ENCODE data around the gene WRNIP1. TPM values are rescaled to one million over a fixed set of nuclear protein-coding genes. Genes with fewer than 3 reads are reported as not detected.

Gene WRNIP1
- total and polyA plus RNA-seq, 2 of the 4 experiments (the other 2 are of a cell fraction), result 43.7 to 47.1 TPM

GRCh38 chr6:2729921-2730320 lies 35.3 kb upstream of the WRNIP1 start:
- Histone ChIP-seq H3K56ac (ENCODE audit: extremely low read depth, insufficient read depth, low read length) (no peak overlapping the region), H3K23ac (ENCODE audit: low read depth, low read length) (no peak overlapping the region), H2AFZ (replicated peaks; ENCODE audit: low read length, poor library complexity) (no peak overlapping the region), H3K9me1 (ENCODE audit: insufficient read depth, low read length) (0 out of 2 replicates have a peak, but pooled peaks cover 9% of the 10 kb centered on the region), H3K79me1 (ENCODE audit: low read depth in 1 of 2, low read length in 2 of 2) (no peaks in the 10 kb centered on the region), H3K27me3 (ENCODE audit: control insufficient read depth, insufficient read depth, low read length) (no peaks in the 10 kb centered on the region), H3K14ac (replicated peaks; ENCODE audit: low read depth, low read length) (no peak overlapping the region), H3K4me3 (ENCODE audit: insufficient read depth, low read depth, low read length) (no peak overlapping the region), H2AK5ac (ENCODE audit: low read depth, low read length) (no peak overlapping the region), H3K9me3 (ENCODE audit: control insufficient read depth, insufficient read depth, low read length) (no peaks in the 10 kb centered on the region), H3K4me2 (ENCODE audit: low read depth, low read length) (no peak overlapping the region), H2BK15ac (ENCODE audit: low read depth, low read length) (no peak overlapping the region), H4K5ac (ENCODE audit: low read depth, low read length) (no peak overlapping the region), H3K9ac (ENCODE audit: low read depth, low read length) (no peak overlapping the region), H4K91ac (ENCODE audit: insufficient read depth, low read depth, low read length) (no peak overlapping the region), H2AK9ac (replicated peaks; ENCODE audit: low read depth, low read length, poor library complexity) (no peak overlapping the region), H2BK5ac (ENCODE audit: low read depth, low read length, poor library complexity, severe bottlenecking) (no peak overlapping the region), H2BK120ac (ENCODE audit: low read depth, low read length) (no peak overlapping the region), H3K4ac (ENCODE audit: low read depth, low read length) (no peak overlapping the region), H4K20me1 (ENCODE audit: insufficient read depth, low read length) (no peaks in the 10 kb centered on the region), H3K36me3 (ENCODE audit: control insufficient read depth, insufficient read depth, low read length) (no peaks in the 10 kb centered on the region), H2BK20ac (ENCODE audit: low read depth, low read length) (no peak overlapping the region), H3K27ac (ENCODE audit: insufficient read depth, low read length) (no peak overlapping the region), H3K4me1 (ENCODE audit: control insufficient read depth, insufficient read depth, low read length) (peaks cover 7% of the 10 kb centered on the region; the same call in 1 of the 2 replicates), H4K8ac (ENCODE audit: low read depth in 2 of 2, low read length in 2 of 2) (no peak overlapping the region), H3K18ac (ENCODE audit: low read depth, low read length) (no peak overlapping the region)
- in situ Hi-C loops (cut with MboI; ENCODE audit: low sequenced_read_pairs), result no loop called here
- ChIA-PET CTCF (no interaction called here), POLR2A (ENCODE audit: unreplicated experiment) (no interaction called here)
- BruUV-seq (replicated peaks), result no TSS peak
- no peak for TF ChIP-seq BHLHE40 (IDR thresholded peaks at IDR 0.05; ENCODE audit: low read depth, low read length)
- TF ChIP-seq RFX5 (IDR thresholded peaks at IDR 0.05; ENCODE audit: low read depth, low read length), result no peak
- TF ChIP-seq NFE2L2 (IDR thresholded peaks at IDR 0.05; ENCODE audit: low read depth, low read length), result no peak
- TF ChIP-seq RCOR1 (IDR thresholded peaks at IDR 0.05; ENCODE audit: insufficient replicate concordance, low read length), result no peak
- TF ChIP-seq MAFK (IDR thresholded peaks at IDR 0.05; ENCODE audit: low read depth, low read length), result no peak
- no peak for TF ChIP-seq MXI1 (IDR thresholded peaks at IDR 0.05; ENCODE audit: borderline replicate concordance, low read depth, low read length)
- no peak for TF ChIP-seq CHD1 (IDR thresholded peaks at IDR 0.05; ENCODE audit: low read depth, low read length)
- TF ChIP-seq MAZ (IDR thresholded peaks at IDR 0.05; ENCODE audit: borderline replicate concordance, low read depth, low read length), result no peak
- TF ChIP-seq FOS (IDR thresholded peaks at IDR 0.05; ENCODE audit: low read depth, low read length), result no peak
- TF ChIP-seq POLR2A (IDR thresholded peaks at IDR 0.05; ENCODE audit: low read depth, low read length), result no peak
- dilution Hi-C loops (cut with HindIII; ENCODE audit: low sequenced_read_pairs, unreplicated experiment), result no loop called here
- ATAC-seq (ENCODE audit: low read depth), result no peak
- intact Hi-C loops (cut with micrococcal nuclease), result no loop called here
- DNase-seq, result no peak
- 80% methylated on average over 1 of the region's 10 CpGs; no CpG with 5 or more reads in 1 of the 2 experiments for WGBS, 2 experiments (ENCODE audit: extremely low coverage in 2 of 2, insufficient read length in 1 of 2)

Measured in IMR-90 (cell line).